ENCODE results near the gene SLC4A3.

- TF ChIP-seq POLR2A (IDR thresholded peaks at IDR 0.05) (no peak), CTCF (IDR thresholded peaks at IDR 0.05) (no peak)
Observed at GRCh38 chr2:219643788-219644398, 16.5 kb downstream of the SLC4A3 start.

Measured in right lobe of liver (tissue), 4 donors.